Activated gamma-delta T cell treated with anti-CD3 and anti-CD28 coated beads, Interleukin-2, amount 50 U/mL, for 16 hours (primary cell): ENCODE data around the gene KAZN.

Experiments
- DNase-seq: peaks from one replicate; pipeline ENCODE4 v3.0.0-alpha.2; 2020; ENCODE audit warnings: low read depth

KAZN gene

DNA sequence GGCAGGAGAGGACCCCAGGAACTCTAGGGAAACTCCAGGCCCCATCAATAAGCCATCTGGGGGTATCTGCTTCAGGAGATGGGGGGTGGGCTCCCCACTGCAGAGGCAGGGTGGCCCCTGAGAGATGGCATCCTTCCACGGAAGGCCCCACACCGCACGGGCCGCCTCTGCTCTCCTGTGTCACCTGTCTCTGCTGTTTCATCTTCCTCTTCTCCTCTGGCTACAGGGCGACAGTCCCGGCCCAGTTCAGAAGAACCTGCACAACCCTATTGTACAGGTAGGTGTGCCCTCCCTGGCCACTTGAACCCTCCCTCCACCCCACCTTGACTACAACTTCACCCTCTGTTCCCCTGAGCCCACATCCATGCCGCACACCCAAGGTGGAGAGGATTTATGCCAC, 464.9 kb downstream of the KAZN start:
- no peak for DNase-seq

- DNase-seq, result no peak
Observed at GRCh38 chr1:15063783-15064182, 465.3 kb downstream of the KAZN start.

GRCh38 chr1:15064217-15064929, 465.9 kb downstream of the KAZN start:
- DNase-seq, result no peak

- no peak for DNase-seq
Observed at GRCh38 chr1:15065291-15065690, 466.8 kb downstream of the KAZN start.

GRCh38 chr1:15065736-15066135, 467.3 kb downstream of the KAZN start:
- no peak for DNase-seq

DNA sequence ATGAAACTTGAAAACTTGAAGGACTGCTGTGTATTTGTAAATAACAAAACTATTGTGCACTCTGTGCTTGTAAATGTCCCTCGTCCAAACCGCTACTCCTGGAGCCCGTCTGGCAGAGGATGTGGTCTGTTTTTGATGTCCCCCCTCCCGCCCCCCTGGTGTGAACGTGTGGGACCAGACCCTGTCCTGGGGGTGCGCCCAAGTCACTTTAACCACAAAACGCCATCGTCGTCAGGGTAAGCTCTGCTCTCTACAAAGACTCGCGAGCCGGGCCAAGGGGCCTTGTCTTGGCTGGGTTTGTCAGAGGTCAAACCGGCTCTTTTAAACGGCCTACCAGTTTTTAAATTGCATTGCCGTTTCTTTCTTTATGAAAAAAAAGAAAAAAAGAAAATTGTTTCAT, 467.7 kb downstream of the KAZN start:
- no peak for DNase-seq

GRCh38 chr1:15067148-15067547, 468.7 kb downstream of the KAZN start:
- no peak for DNase-seq

DNA sequence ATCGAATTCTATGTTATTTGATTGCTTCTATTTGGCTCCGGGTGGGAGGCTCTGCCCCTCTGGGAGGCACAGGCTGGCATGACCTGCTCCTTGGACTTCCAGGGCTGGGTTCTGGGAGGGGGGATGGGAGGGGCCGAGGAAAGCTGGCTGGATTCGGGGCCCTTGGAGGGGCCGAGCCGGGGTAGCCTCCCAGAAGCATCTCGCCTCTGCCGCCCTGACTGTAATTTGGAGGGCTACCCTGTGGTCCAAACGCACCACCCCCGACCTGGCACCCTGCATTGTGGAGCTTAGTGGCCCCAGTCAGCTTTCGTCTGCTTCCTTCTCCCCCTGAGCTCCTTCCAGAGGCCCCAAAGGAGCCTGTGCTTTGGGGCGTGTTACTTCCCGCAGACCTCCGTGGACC, 469.7 kb downstream of the KAZN start:
- DNase-seq, result no peak

- no peak for DNase-seq
Observed at GRCh38 chr1:15068997-15069396, 470.5 kb downstream of the KAZN start.

- no peak for DNase-seq
Observed at GRCh38 chr1:15070145-15070748, 471.8 kb downstream of the KAZN start.

DNA sequence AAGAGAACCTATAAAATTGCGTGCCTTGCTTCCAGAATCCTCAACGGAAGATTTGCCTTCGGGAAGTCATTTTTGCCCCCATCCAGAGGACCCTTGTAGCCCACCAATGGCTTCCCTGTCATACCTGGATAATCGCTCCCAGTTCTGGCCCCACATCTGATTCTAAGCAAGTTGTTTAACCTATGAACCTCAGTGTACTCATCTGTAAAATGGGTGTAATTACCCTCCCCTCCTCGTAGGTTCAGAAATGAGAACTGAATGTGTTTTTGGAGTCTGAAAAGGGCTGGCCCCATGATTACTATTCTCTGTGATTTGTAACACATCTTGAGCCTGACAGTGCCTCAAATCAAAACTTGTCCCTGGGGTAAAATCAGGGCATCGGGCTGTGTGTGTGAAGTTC, 473.5 kb downstream of the KAZN start:
- no peak for DNase-seq

DNA sequence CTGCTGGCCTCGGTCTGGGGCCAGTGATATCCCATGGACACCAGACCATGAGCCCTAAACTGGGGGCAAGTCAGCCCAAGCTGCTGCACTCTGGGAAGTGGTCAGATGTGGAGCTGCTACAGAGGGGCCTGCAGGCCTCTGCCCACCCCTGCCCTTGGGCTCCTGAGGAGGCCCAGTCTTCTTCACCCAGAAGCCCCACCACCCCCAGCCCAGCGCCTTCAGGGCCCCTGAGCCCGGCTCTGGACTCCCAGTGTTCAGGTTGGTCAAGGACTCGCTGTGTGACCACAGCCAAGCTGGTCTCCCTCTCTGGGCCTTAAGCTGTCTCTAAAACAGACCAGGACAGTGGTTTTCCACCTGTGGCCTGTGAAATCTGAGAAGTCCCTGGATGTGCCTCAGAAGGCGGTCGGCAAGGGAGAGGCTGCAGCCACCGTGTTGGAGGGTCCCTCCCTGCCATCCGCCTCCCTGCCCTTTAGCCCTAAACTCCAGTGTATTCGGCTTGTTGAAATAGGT, 475.4 kb downstream of the KAZN start:
- no peak for DNase-seq

GRCh38 chr1:15075175-15075574, 476.7 kb downstream of the KAZN start:
- DNase-seq, result no peak

DNA sequence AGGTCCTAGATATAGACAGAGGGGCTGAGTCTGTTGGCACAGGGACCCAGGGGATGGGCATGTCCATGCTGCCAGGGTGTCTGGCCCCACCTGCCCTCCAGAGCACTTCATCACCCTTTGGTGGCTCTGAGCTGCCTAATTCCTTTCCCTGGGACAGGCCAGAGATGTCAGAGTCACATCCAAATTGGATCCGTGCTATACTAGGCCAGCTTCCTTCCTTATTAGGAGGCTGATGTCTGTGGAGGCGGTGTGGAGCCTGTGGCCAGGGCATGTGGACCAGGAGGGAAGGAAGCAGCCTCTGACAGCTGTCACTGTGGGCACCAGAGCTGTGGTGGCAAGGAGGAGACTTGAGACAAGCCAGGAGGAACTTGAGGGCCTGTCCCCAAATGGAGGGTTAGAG, 477.3 kb downstream of the KAZN start:
- DNase-seq, result no peak

DNA sequence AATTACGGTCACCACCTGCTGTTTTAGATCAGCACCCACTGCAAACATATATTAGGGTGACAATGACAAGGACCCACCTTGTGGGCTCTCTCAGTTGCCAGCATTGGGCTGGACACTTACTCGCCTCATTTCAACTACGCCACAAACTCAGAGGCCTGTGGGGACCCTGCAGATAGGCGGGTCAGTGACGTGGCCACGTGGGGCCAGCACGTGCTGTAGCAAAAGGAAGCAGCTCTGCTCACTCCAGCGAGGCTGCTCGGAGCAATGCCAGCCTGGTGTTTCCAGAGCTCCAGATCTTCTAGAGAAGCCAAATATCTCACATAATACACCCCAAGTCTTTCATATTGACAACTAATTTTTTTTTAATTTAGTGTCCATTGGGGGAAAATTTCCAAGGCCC, 478.3 kb downstream of the KAZN start:
- DNase-seq, result no peak

GRCh38 chr1:15077384-15077783, 478.9 kb downstream of the KAZN start:
- no peak for DNase-seq

DNA sequence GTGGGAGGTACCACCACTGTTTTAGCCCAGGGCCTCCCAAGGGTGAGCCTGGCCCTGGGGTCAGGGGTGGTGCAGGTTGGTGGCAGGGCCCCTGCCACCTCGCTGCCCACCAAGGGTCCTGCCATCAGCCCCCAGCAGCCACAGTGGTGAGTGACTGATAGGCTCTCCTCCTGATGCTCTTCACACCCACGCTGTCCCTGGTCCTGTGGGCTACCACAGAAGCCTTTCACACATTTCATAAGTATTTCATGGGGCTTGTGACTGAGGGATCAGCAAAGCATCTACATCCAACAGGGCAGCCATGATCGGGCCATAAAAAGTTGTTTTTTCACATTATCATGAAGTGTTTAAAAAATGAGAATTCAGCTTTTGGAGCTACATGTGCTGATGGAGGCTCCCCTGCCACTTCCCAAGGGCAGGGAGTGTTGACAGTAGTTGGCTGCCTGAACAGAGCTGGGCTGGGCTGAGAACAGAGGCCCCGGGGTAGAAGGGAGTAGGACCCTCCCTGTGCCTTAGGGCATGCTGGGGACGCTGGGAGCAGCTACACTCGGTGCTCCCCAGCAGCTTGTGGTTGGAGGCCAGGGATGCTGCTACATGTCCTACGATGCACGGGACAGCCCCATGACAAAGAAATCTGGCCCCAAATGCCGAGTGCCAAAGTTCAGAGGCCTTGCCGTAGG, 482.0 kb downstream of the KAZN start:
- no peak for DNase-seq

DNA sequence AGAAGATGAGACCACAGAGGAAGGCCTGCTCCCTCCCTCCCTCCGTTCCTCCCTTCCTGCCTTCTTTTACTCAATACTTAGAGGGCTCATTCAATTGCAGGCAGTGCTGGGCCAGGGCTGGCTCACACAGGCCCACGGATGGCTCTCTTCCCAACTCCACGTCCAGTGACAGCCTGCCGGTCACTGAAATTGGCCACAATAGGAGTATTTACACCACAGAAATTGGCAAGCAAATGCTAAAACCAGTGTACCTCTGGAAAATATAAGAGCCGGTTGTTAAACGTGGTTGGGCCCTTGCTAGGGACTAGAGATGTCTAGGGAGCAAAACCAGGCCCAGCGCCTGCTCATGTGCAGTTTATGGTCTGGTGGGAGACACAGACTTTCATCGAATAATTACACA, 482.6 kb downstream of the KAZN start:
- DNase-seq, result no peak

DNA sequence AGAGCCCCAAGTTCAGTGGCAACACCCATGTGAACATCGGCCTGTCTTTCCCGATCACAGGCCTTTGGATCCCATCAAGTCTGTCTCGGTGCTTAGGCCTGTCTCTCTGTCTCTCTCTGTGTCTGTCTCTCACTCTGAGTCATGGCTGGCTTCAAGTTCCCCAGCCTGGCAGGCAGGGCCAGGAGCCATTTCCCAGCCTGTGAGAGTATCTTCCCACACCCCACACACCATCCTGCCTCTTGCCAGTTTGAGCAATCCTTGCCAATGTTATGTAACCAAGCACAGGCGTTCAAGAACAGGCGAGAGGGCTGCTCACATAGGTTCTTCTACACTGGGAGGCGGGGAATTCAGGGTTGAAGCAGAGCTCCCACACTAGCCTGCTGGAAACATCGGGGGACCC, 485.1 kb downstream of the KAZN start:
- DNase-seq, result no peak

- DNase-seq, result no peak
Observed at GRCh38 chr1:15088281-15088971, 489.9 kb downstream of the KAZN start.

GRCh38 chr1:15089258-15089992, 490.9 kb downstream of the KAZN start:
- no peak for DNase-seq

DNA sequence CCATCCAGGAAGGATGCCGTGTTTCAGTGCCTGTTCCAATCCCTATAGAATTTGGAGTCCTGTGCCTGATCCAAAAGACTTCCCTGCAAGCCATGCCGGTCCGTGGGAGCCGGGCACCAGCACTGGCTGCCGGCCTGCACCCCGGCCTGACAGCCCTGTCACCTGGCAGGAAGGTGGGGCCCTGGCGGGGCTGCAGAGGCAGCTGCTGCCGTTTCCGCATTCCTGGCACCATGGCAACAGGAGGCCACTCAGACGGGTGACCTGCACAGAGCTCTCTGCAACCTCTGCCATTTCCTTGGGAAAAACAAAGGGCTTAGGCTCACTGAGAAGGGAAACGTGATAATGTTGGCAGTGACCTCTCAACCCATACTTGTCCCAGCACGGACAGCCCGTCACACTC, 491.9 kb downstream of the KAZN start:
- no peak for DNase-seq
